Thoracic aorta (tissue), 2 donors: ENCODE results near the gene FOLR2. TPM values are rescaled to one million over a fixed set of nuclear protein-coding genes. Genes with fewer than 3 reads are reported as not detected.
"Not testable (repeated sequence)": the region's sequence is repeated elsewhere in the genome, so short reads cannot be mapped to it uniquely, and the experiment has no call there.

Source experiments
- ATAC-seq: fragments of 150-250 bp; one replicate; pipeline ENCODE4 v1.8.0; 2017; ENCODE audit warnings: low read depth; ENCODE audit not compliant: insufficient number of reproducible peaks, low FRiP score
- DNase-seq: peaks from one replicate; pipeline ENCODE4 v3.0.0-alpha.2; 2020; ENCODE audit warnings: low spot score
- H3K27ac ChIP-seq, 2 donors: fragments of 200-600 bp; sonication (generic); 1 replicate in 1 of 2; 2 replicates in 1 of 2; pipeline ENCODE4 v1.5.1; 2016; ENCODE audit warnings: mild to moderate bottlenecking in 2 of 2, moderate library complexity in 2 of 2
- H3K27me3 ChIP-seq: fragments of 200-600 bp; sonication (generic); replicated peaks from 2 replicates; pipeline ENCODE4 v1.6.0; 2016; ENCODE audit warnings: mild to moderate bottlenecking; ENCODE audit not compliant: insufficient read depth
- H3K36me3 ChIP-seq: fragments of 200-600 bp; sonication (generic); one replicate; pipeline ENCODE4 v1.5.1; 2016
- H3K4me1 ChIP-seq, 2 donors: fragments of 200-600 bp; sonication (generic); 1 replicate in 1 of 2; 2 replicates in 1 of 2; pipeline versions ENCODE4 v1.5.1 to v1.6.0; 2016; ENCODE audit warnings: low read depth in 2 of 2, mild to moderate bottlenecking in 1 of 2; ENCODE audit not compliant: control insufficient read depth in 1 of 2
- H3K4me3 ChIP-seq: fragments of 200-600 bp; sonication (generic); 2 replicates; pipeline ENCODE4 v1.5.1; 2016; ENCODE audit warnings: mild to moderate bottlenecking
- H3K9me3 ChIP-seq: fragments of 200-600 bp; sonication (generic); 2 replicates; pipeline ENCODE4 v1.5.1; 2016
- CTCF ChIP-seq: fragments of 200-600 bp; sonication (generic); IDR thresholded peaks from one replicate; pipeline ENCODE4 v1.5.1; 2019; ENCODE audit warnings: antibody characterized with exemption
- total RNA-seq, 2 donors: library from RNA; depleted of rRNA; stranded (reverse); fragments of >200 nt; gene quantifications; one replicate each; pipeline versions ENCODE4 v1.1.0 to v1.2.3, GENCODE V29; 2016

FOLR2 gene
- total RNA-seq, 2 donors from 2014 or later = 51.4 to 118 TPM

GRCh38 chr11:72189455-72190250, 26.9 kb upstream of the FOLR2 start:
- TF ChIP-seq CTCF = no peak

GRCh38 chr11:72190631-72191071, 25.9 kb upstream of the FOLR2 start:
- no peak for TF ChIP-seq CTCF
- no peak overlapping the region for H3K4me3 ChIP-seq
- no peak overlapping the region for H3K27ac ChIP-seq
- no peak for ATAC-seq
- no peaks in the 10 kb centered on the region for H3K27me3 ChIP-seq
- H3K9me3 ChIP-seq = no peaks in the 10 kb centered on the region
- no peaks in the 10 kb centered on the region for H3K4me1 ChIP-seq
- DNase-seq = no peak
- no peaks in the 10 kb centered on the region for H3K36me3 ChIP-seq

More at GRCh38 chr11:72189455-72190250, 26.9 kb upstream of the FOLR2 start:
- H3K4me1 ChIP-seq = no peaks in the 10 kb centered on the region
- no peak overlapping the region for H3K4me3 ChIP-seq
- no peak for DNase-seq
- no peaks in the 10 kb centered on the region for H3K36me3 ChIP-seq
- ATAC-seq = no peak
- no peak overlapping the region for H3K27ac ChIP-seq
- H3K27me3 ChIP-seq = no peaks in the 10 kb centered on the region
- H3K9me3 ChIP-seq = no peaks in the 10 kb centered on the region

GRCh38 chr11:72191961-72192381, 24.6 kb upstream of the FOLR2 start, which contains the start of gene FOLR1:
Gene FOLR1 (plus strand): TSS chr11:72192140. CDS start chr11:72192174, 34 bp downstream.
- ATAC-seq = no peak
- Histone ChIP-seq H3K4me3 (no peak within 1 kb of the TSS), H3K27ac (no peak within 1 kb of the TSS), H3K27me3 (no peaks in the 10 kb centered on the region), H3K9me3 (no peaks in the 10 kb centered on the region), H3K4me1 (no peaks in the 10 kb centered on the region), H3K36me3 (no peaks in the 10 kb centered on the region)
- TF ChIP-seq CTCF = no peak
- DNase-seq = no peak

GRCh38 chr11:72195518-72196270, 20.9 kb upstream of the FOLR2 start:
- Histone ChIP-seq H3K27ac (no peak overlapping the region), H3K27me3 (no peaks in the 10 kb centered on the region), H3K4me1 (no peaks in the 10 kb centered on the region), H3K9me3 (no peaks in the 10 kb centered on the region), H3K36me3 (no peaks in the 10 kb centered on the region), H3K4me3 (no peak overlapping the region)
- no peak for TF ChIP-seq CTCF
- DNase-seq (no peak), ATAC-seq (no peak)

- H3K4me3 ChIP-seq, H3K9me3 ChIP-seq, H3K27me3 ChIP-seq, ATAC-seq, DNase-seq, H3K36me3 ChIP-seq, H3K27ac ChIP-seq, H3K4me1 ChIP-seq: not testable (repeated sequence)
Measured at GRCh38 chr11:72201445-72201844, 15.1 kb upstream of the FOLR2 start.
